CD14-positive monocyte (primary cell): ENCODE results near the gene WDR13. TPM values are rescaled to one million over a fixed set of nuclear protein-coding genes. Genes with fewer than 3 reads are reported as not detected.

Experiments used
- DNase-seq, 3 donors: peaks; one replicate each; pipeline ENCODE4 v3.0.0-alpha.2; 2011 to 2022
- H2AFZ ChIP-seq: 2 replicates; pipeline ENCODE4 v1.6.0; 2012; ENCODE audit warnings: mild to moderate bottlenecking, low read depth, low read length, inconsistent platforms; ENCODE audit not compliant: insufficient read depth, poor library complexity, severe bottlenecking
- H3K27ac ChIP-seq, 2 donors: 1 replicate in 1 of 2; 2 replicates in 1 of 2; pipeline ENCODE4 v1.5.1; 2012 to 2013; ENCODE audit warnings: low read length in 2 of 2, control low read depth in 1 of 2, inconsistent platforms in 1 of 2, low read depth in 1 of 2, mild to moderate bottlenecking in 1 of 2
- H3K27me3 ChIP-seq, 2 donors: one replicate each; pipeline versions ENCODE4 v1.6.0 to v1.6.1; 2011 to 2013; ENCODE audit warnings: low read length in 2 of 2; ENCODE audit not compliant: control insufficient read depth in 2 of 2, insufficient read depth in 2 of 2
- H3K36me3 ChIP-seq, 2 donors: replicated peaks in 1 of 2; 1 replicate in 1 of 2; 2 replicates in 1 of 2; pipeline versions ENCODE4 v1.5.1 to v1.6.1; 2012 to 2013; ENCODE audit warnings: low read length in 2 of 2, control low read depth in 1 of 2, inconsistent platforms in 1 of 2, mild to moderate bottlenecking in 1 of 2; ENCODE audit not compliant: insufficient read depth in 2 of 2, control insufficient read depth in 1 of 2
- H3K4me1 ChIP-seq, 2 donors: 1 replicate in 1 of 2; 2 replicates in 1 of 2; pipeline versions ENCODE4 v1.5.1 to v1.6.1; 2012 to 2013; ENCODE audit warnings: low read length in 2 of 2, control low read depth in 1 of 2, inconsistent platforms in 1 of 2, mild to moderate bottlenecking in 1 of 2, moderate library complexity in 1 of 2; ENCODE audit not compliant: insufficient read depth in 2 of 2, control insufficient read depth in 1 of 2
- H3K4me2 ChIP-seq: replicated peaks from 2 replicates; pipeline ENCODE3; 2012; ENCODE audit warnings: low read length, moderate library complexity, mild to moderate bottlenecking; ENCODE audit not compliant: poor library complexity, severe bottlenecking; ENCODE audit errors: extremely low read depth
- H3K4me3 ChIP-seq, 3 experiments: fragments of 200-600 bp in 1 of 3; sonication (generic) in 1 of 3; replicated peaks in 1 of 3; 1 replicate in 2 of 3; 2 replicates in 1 of 3; pipeline ENCODE4 v1.5.1; 2011 to 2013; ENCODE audit warnings: low read length in 3 of 3, mild to moderate bottlenecking in 3 of 3, control low read depth in 2 of 3, low read depth in 2 of 3, inconsistent platforms in 1 of 3, moderate library complexity in 1 of 3
- H3K79me2 ChIP-seq: 2 replicates; pipeline ENCODE4 v1.6.0; 2012; ENCODE audit warnings: mild to moderate bottlenecking, control low read depth, inconsistent platforms, low read length, moderate library complexity; ENCODE audit not compliant: insufficient read depth
- H3K9ac ChIP-seq: 2 replicates; pipeline ENCODE4 v1.6.0; 2017; ENCODE audit warnings: low read length, mild to moderate bottlenecking; ENCODE audit not compliant: insufficient read depth, poor library complexity, severe bottlenecking
- H3K9me3 ChIP-seq, 2 donors: replicated peaks in 1 of 2; 1 replicate in 1 of 2; 2 replicates in 1 of 2; pipeline versions ENCODE4 v1.5.1 to v1.6.1; 2012 to 2013; ENCODE audit warnings: low read length in 2 of 2, control low read depth in 1 of 2; ENCODE audit not compliant: control insufficient read depth in 1 of 2, insufficient read depth in 1 of 2
- H4K20me1 ChIP-seq: 2 replicates; pipeline ENCODE4 v1.6.0; 2012; ENCODE audit warnings: mild to moderate bottlenecking, low read length, control low read depth, moderate library complexity; ENCODE audit not compliant: insufficient read depth
- H3K27ac Mint-ChIP-seq, 7 donors: one replicate each; pipeline ENCODE4 v1.8.0; 2020; ENCODE audit warnings: mild to moderate bottlenecking in 7 of 7, mixed read lengths in 7 of 7, moderate library complexity in 6 of 7, inconsistent platforms in 2 of 7
- H3K27me3 Mint-ChIP-seq, 3 donors: one replicate each; pipeline ENCODE4 v1.8.0; 2021 to 2022; ENCODE audit warnings: low read depth in 3 of 3, mild to moderate bottlenecking in 3 of 3, mixed read lengths in 3 of 3, moderate library complexity in 3 of 3, inconsistent platforms in 1 of 3
- H3K36me3 Mint-ChIP-seq, 2 donors: one replicate each; pipeline ENCODE4 v1.8.0; 2020; ENCODE audit warnings: mixed read lengths in 2 of 2, inconsistent platforms in 1 of 2, mild to moderate bottlenecking in 1 of 2
- H3K4me1 Mint-ChIP-seq: one replicate; pipeline ENCODE4 v1.8.0; 2020; ENCODE audit warnings: mild to moderate bottlenecking, mixed read lengths
- H3K4me3 Mint-ChIP-seq, 2 donors: one replicate each; pipeline ENCODE4 v1.8.0; 2020; ENCODE audit warnings: mild to moderate bottlenecking in 2 of 2, mixed read lengths in 2 of 2, moderate library complexity in 1 of 2
- H3K9me3 Mint-ChIP-seq, 7 donors: one replicate each; pipeline ENCODE4 v1.8.0; 2020 to 2022; ENCODE audit warnings: mixed read lengths in 7 of 7, mild to moderate bottlenecking in 6 of 7, moderate library complexity in 6 of 7, inconsistent platforms in 2 of 7
- WGBS: methylation state at CpG from one replicate; pipeline ENCODE4 v1.1.5; 2013; ENCODE audit warnings: missing lambda C conversion rate; ENCODE audit not compliant: insufficient coverage; 5-methylcytosine and 5-hydroxymethylcytosine counted together
- intact Hi-C, 2 donors: fragments of 100-400 bp; cut with micrococcal nuclease; formaldehyde crosslinking; loops; one replicate each; pipeline versions ENCODE4 v1.15.0 to v1.15.1; 2023
- polyA plus RNA-seq, 3 donors: library from polyadenylated mRNA; depleted of rRNA in 1 of 3; unstranded in 2 of 3; stranded (reverse) in 1 of 3; fragments of 300-500 nt in 2 of 3; fragments of >200 nt in 1 of 3; fragmentation: Illumina TruSeq in 2 of 3; gene quantifications; 1 replicate in 2 of 3; 2 replicates in 1 of 3; pipeline ENCODE4 v1.2.3, GENCODE V29; 2012 to 2021
- TF ChIP-seq, protein P1 (sequence below): fragments of 200-600 bp; IDR thresholded peaks from one replicate; pipeline ENCODE4 v1.8.0; 2022; ENCODE audit warnings: antibody characterized with exemption, mild to moderate bottlenecking

WDR13 gene
- polyA plus RNA-seq, 3 donors, result 68.6 to 171 (median 93.3) TPM

DNA sequence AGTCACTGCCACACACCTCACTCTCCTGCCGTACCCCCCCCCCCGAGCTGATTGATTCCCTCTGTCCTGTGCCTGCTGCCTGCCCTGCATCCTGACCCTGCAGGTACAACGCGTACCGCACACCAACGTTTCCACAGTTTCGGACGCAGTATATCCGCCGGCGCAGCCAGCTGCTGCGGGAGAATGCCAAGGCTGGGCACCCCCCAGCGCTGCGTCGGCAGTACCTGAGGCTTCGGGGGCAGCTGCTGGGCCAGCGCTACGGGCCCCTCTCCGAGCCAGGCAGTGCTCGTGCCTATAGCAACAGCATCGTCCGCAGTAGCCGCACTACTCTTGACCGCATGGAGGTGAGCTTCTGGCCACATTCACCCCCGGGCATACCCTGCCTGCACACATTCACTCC lies 1.3 kb downstream of the WDR13 start:
- H3K4me2 ChIP-seq, result peak overlapping the region; percentile 70
- no peak for DNase-seq
- peak overlapping the region in 1 of 2 donors; percentile 99 for H3K27ac ChIP-seq
- H3K79me2 ChIP-seq, result no peaks in the 10 kb centered on the region
- intact Hi-C loops, result no loop called here
- peaks cover 0 to 9% (median 7%) of the 10 kb centered on the region in 7 donors for H3K9me3 Mint-ChIP-seq
- H3K9ac ChIP-seq, result peak overlapping the region; percentile 92
- peak overlapping the region in 5 of 7 donors; percentile 99 to 100 (median 99) for H3K27ac Mint-ChIP-seq
- peaks cover 6 to 7% of the 10 kb centered on the region in 2 donors for H3K4me1 ChIP-seq
- 97% methylated on average over 21 of the region's 25 CpGs for WGBS
- H3K4me3 ChIP-seq, result peak overlapping the region in 2 of 3 experiments; percentile 67 to 89
- TF ChIP-seq, protein P1, sequence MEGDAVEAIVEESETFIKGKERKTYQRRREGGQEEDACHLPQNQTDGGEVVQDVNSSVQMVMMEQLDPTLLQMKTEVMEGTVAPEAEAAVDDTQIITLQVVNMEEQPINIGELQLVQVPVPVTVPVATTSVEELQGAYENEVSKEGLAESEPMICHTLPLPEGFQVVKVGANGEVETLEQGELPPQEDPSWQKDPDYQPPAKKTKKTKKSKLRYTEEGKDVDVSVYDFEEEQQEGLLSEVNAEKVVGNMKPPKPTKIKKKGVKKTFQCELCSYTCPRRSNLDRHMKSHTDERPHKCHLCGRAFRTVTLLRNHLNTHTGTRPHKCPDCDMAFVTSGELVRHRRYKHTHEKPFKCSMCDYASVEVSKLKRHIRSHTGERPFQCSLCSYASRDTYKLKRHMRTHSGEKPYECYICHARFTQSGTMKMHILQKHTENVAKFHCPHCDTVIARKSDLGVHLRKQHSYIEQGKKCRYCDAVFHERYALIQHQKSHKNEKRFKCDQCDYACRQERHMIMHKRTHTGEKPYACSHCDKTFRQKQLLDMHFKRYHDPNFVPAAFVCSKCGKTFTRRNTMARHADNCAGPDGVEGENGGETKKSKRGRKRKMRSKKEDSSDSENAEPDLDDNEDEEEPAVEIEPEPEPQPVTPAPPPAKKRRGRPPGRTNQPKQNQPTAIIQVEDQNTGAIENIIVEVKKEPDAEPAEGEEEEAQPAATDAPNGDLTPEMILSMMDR, result no peak
- no peak overlapping the region for H2AFZ ChIP-seq
- H3K4me3 Mint-ChIP-seq, result peak overlapping the region; percentile 12 to 97
- H3K27me3 ChIP-seq, result no peaks in the 10 kb centered on the region
- no peaks in the 10 kb centered on the region for H3K9me3 ChIP-seq
- no peaks in the 10 kb centered on the region for H4K20me1 ChIP-seq
- H3K36me3 Mint-ChIP-seq, result peaks cover 32 to 47% of the 10 kb centered on the region in 2 donors
- H3K27me3 Mint-ChIP-seq, result peaks cover 0 to 3% (median 1%) of the 10 kb centered on the region in 3 donors
- peaks cover 6% of the 10 kb centered on the region for H3K4me1 Mint-ChIP-seq
- peaks cover 32 to 46% of the 10 kb centered on the region in 2 donors for H3K36me3 ChIP-seq

DNA sequence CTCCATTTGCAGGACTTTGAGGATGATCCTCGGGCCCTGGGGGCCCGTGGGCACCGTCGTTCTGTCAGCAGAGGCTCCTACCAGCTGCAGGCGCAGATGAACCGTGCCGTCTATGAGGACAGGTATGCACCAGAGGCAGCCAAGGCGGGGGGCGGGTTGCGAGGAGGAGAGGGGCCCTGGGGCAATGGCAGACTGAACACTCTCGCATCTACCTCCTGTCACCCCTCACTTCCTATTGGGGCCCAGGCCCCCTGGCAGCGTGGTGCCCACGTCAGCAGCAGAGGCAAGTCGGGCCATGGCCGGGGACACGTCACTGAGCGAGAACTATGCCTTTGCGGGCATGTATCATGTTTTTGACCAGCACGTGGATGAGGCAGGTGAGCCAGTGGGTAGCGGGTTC lies 2.0 kb downstream of the WDR13 start:
- 93% methylated on average over 8 of the region's 20 CpGs for WGBS
- H3K27ac ChIP-seq, result no peak overlapping the region
- DNase-seq, result no peak
- TF ChIP-seq, protein P1, result no peak
- peaks cover 0 to 10% (median 7%) of the 10 kb centered on the region in 7 donors for H3K9me3 Mint-ChIP-seq
- no peak overlapping the region for H2AFZ ChIP-seq
- H3K79me2 ChIP-seq, result no peaks in the 10 kb centered on the region
- H3K27me3 Mint-ChIP-seq, result peaks cover 0 to 3% (median 1%) of the 10 kb centered on the region in 3 donors
- no peaks in the 10 kb centered on the region for H3K27me3 ChIP-seq
- H3K9ac ChIP-seq, result no peak overlapping the region
- H3K4me3 ChIP-seq, result no peak overlapping the region
- no peaks in the 10 kb centered on the region for H4K20me1 ChIP-seq
- H3K4me1 ChIP-seq, result peaks cover 6 to 7% of the 10 kb centered on the region in 2 donors
- peaks cover 38 to 55% of the 10 kb centered on the region in 2 donors for H3K36me3 Mint-ChIP-seq
- H3K4me2 ChIP-seq, result no peak overlapping the region
- intact Hi-C loops, result no loop called here
- H3K4me1 Mint-ChIP-seq, result peaks cover 6% of the 10 kb centered on the region
- H3K4me3 Mint-ChIP-seq, result no peak overlapping the region
- peaks cover 39 to 53% of the 10 kb centered on the region in 2 donors for H3K36me3 ChIP-seq
- no peaks in the 10 kb centered on the region for H3K9me3 ChIP-seq
- peak overlapping the region in 2 of 7 donors; percentile 19 to 52 for H3K27ac Mint-ChIP-seq
